HG03108 (cell line): ENCODE measurements around the gene NDUFV1.
"Not testable (repeated sequence)": the region's sequence is repeated elsewhere in the genome, so short reads cannot be mapped to it uniquely, and the experiment has no call there.

Experiments
- ATAC-seq: cut with Tn5 transposase; IDR thresholded peaks from one replicate; pipeline ENCODE4 v1.9.1; 2021; ENCODE audit warnings: moderate library complexity; ENCODE audit not compliant: unreplicated experiment

The NDUFV1 gene

GRCh38 chr11:67626970-67627369 lies 20.2 kb downstream of the NDUFV1 start:
- ATAC-seq, result no peak

GRCh38 chr11:67627441-67627811 lies 20.7 kb downstream of the NDUFV1 start:
- no peak for ATAC-seq

GRCh38 chr11:67627812-67628624 lies 21.3 kb downstream of the NDUFV1 start:
- no peak for ATAC-seq

- ATAC-seq, result no peak
Measured at GRCh38 chr11:67628710-67629385, 22.1 kb downstream of the NDUFV1 start.

- ATAC-seq, result peak; percentile 28
Measured at GRCh38 chr11:67629386-67630227, 22.9 kb downstream of the NDUFV1 start, which contains the start of gene NUDT8. NUDT8 (minus strand) TSS chr11:67629937; CDS start chr11:67629911, 26 bp downstream.

GRCh38 chr11:67630228-67630942 lies 23.6 kb downstream of the NDUFV1 start:
- peak; percentile 51 for ATAC-seq

GRCh38 chr11:67630943-67631331 lies 24.2 kb downstream of the NDUFV1 start:
- no peak for ATAC-seq

- ATAC-seq, result no peak
Measured at GRCh38 chr11:67631411-67631810, 24.7 kb downstream of the NDUFV1 start.

- ATAC-seq, result no peak
Measured at GRCh38 chr11:67631853-67632174, 25.1 kb downstream of the NDUFV1 start.

GRCh38 chr11:67632175-67632981 lies 25.6 kb downstream of the NDUFV1 start:
- ATAC-seq, result no peak

- no peak for ATAC-seq
Measured at GRCh38 chr11:67632982-67633755, 26.4 kb downstream of the NDUFV1 start.

GRCh38 chr11:67633758-67634365 lies 27.1 kb downstream of the NDUFV1 start:
- ATAC-seq, result no peak

GRCh38 chr11:67634366-67635230 lies 27.9 kb downstream of the NDUFV1 start:
- ATAC-seq, result no peak

GRCh38 chr11:67635231-67635521 lies 28.4 kb downstream of the NDUFV1 start:
- no peak for ATAC-seq

- no peak for ATAC-seq
Measured at GRCh38 chr11:67636962-67637361, 30.2 kb downstream of the NDUFV1 start.

GRCh38 chr11:67637441-67637840 lies 30.7 kb downstream of the NDUFV1 start:
- not testable (repeated sequence) for ATAC-seq

- no peak for ATAC-seq
Measured at GRCh38 chr11:67638535-67639437, 32.0 kb downstream of the NDUFV1 start.
